NOMO-1 (cell line): ENCODE results near the gene POTEM.
"Not testable (repeated sequence)": the region's sequence is repeated elsewhere in the genome, so short reads cannot be mapped to it uniquely, and the experiment has no call there.

Experiments used
- DNase-seq, 2 experiments: peaks; one replicate each; lab custom pipeline; 2025; ENCODE audit not compliant: unreplicated experiment in 2 of 2; lab: John Stamatoyannopoulos, UW

The POTEM gene

GRCh38 chr14:19036811-19037382, 69.7 kb downstream of the POTEM start:
- DNase-seq, result not testable (repeated sequence)

GRCh38 chr14:19038060-19038664, 70.9 kb downstream of the POTEM start:
- not testable (repeated sequence) for DNase-seq

GRCh38 chr14:19038785-19039184, 71.6 kb downstream of the POTEM start:
- not testable (repeated sequence) for DNase-seq

- not testable (repeated sequence) for DNase-seq
Observed at GRCh38 chr14:19043384-19043783, 76.2 kb downstream of the POTEM start.
